ENCODE measurements around the gene RRBP1.
A peak's percentile ranks its signal among the peaks of the same experiment; 100 is the strongest.
"Not testable (repeated sequence)": the region's sequence is repeated elsewhere in the genome, so short reads cannot be mapped to it uniquely, and the experiment has no call there.

The RRBP1 gene

DNA sequence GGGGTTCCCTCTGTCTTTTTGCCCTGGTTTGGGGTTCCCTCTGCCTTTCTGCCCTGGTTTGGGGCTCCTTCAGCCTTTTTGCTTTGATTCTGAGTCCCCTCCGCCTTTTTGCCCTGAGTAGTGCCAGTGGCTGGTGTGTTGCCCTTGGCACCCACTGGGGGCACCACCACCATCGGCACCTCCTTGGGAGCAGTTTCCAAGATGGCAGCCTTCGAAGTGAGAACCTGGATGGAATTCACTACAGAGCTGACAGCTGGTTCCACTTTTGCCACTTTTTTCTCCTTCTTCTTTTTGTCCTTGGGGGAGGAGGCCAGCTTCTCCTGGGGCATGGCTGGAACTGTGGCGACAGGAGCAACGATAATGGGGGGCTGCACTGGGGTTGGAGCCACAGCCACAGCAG lies 22.2 kb downstream of the RRBP1 start:
- no peak for DNase-seq

GRCh38 chr20:17659344-17659743 lies 22.7 kb downstream of the RRBP1 start:
- DNase-seq = not testable (repeated sequence)

DNA sequence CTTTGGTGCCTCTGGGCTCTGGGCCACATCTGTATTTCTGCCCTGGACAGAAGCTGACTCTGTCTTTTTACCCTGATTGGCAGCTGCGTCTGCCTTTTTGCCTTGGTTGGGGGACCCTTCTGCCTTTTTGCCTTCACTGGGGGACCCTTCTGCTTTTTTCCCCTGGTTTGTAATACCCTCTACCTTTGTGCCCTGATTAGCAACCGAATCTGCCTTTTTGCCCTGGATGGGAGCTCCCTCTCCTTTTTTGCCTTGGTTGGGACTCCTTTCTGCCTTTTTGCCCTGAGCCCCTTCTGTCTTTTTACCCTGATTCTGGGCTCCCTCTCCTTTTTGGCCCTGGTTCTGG lies 23.4 kb downstream of the RRBP1 start:
- no peak for DNase-seq

- no peak for DNase-seq
Measured at GRCh38 chr20:17657898-17658647, 24.0 kb downstream of the RRBP1 start.

GRCh38 chr20:17657079-17657825 lies 24.8 kb downstream of the RRBP1 start:
- no peak for DNase-seq

GRCh38 chr20:17655865-17656479 lies 26.1 kb downstream of the RRBP1 start:
- DNase-seq = no peak

DNA sequence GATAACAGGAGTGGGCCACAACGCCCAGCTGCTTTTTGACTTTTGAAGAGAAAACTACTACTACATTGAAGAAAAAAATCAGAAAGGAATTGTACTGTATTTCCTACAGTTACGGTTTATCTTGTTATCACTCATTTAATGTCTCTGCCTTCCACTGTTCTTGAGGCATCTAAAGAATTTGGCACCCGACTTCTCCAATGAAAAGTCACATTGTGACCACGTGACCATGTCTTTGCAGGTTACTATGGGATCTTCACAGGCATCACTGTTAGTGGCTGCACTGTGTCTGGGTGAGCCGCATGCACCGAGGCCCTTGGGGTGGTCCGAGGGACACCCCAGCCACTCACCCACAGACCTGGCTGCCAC lies 26.8 kb downstream of the RRBP1 start:
- no peak for DNase-seq

GRCh38 chr20:17654649-17655285 lies 27.3 kb downstream of the RRBP1 start:
- no peak for DNase-seq

DNA sequence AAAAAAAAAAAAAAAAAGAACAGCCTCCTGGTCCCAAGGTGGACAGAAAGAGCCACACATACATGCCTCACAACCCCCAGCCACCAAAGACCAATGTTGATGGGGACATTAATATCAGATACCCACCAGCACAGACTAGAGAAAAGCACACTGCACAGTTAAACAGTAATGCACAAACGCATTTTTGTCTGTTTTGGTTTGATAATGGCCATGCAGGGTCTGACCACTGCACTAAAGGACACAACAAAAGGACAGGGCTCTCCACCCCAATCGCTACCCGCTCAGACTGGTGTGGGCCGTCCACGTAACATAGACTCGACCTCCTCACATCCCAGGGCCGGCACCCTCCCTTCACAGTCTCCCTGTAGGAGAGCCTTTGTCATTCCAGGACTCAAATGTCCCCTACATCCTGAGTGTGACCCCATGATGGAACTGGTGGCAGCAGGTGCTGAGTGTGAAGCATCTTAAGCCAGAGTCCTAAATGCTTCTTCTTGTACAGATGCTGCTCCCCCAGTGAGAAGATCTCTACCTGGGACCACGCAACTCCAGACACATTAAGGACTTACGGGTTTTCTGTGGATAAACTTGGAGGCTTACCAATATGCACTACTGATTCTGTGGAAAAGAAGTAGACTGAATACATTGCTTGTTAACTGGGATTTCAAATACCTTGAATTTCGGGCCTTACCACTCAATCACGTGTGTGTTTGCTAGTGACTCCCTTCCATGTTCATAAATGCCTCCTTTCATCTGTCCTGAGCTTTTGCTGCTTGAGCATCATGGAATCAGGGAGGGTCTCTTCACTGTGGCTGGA lies 28.0 kb downstream of the RRBP1 start:
- no peak for DNase-seq

DNA sequence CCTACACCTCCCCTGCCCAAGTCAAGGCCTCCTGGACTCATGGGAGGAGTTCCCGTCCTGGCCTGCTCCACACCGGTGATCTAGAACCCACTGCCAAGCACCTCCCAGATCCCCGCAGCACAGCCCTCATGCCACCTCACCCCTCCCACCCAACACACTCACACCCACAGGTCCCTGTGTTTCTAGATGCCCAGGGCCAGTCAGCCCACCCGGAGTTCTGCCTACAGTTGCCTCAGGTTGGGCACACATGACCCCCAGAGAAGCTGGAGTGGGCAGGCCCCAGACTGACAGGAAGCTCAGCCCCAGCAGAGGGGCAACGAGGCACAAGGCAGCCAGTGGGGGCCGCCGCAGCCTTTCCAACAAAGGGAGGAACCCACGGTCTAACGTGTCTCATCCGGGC lies 29.6 kb downstream of the RRBP1 start:
- no peak for DNase-seq

- DNase-seq = no peak
Measured at GRCh38 chr20:17651760-17652388, 30.2 kb downstream of the RRBP1 start.

- no peak for DNase-seq
Measured at GRCh38 chr20:17651129-17651759, 30.8 kb downstream of the RRBP1 start.

DNA sequence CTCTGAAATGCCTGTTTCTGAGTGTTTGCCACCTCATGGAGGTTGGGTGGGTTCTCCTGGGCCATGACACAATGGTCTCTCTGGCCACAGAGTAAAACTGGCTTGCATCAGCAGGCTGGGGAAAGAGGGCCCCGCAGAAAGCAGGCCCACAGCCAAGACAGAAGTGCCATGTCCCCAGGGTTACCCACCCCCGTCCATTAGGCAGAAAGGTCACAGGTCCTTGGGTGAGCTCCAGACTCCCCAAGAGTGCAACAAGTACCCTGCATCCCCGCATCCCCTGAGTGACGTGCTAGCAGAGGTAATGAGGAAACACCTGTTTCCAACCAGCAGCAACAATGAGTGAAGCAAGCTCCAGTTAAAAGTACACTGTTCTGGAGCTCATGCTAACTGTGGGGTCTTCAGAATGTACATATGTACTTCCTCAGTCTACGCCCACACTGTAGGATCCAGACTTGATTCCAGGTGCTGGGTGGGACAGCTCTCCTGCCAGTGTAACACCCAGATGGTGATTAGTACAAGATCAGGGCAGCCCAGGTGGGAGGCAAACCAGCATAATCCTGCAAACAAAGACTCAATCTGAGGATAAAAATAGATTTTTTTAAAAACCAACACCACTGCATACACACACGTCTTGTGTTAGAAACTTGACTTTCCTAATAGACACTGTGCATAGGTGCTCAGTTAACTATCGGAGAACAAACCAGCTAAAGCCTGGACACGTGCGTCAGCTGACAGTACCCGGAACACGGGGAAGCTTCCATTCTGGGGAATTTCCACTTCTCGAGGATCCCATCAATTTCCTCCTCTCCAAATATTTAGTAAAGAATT lies 31.5 kb downstream of the RRBP1 start:
- DNase-seq = peak in 1 of 14 donors; percentile 22

DNA sequence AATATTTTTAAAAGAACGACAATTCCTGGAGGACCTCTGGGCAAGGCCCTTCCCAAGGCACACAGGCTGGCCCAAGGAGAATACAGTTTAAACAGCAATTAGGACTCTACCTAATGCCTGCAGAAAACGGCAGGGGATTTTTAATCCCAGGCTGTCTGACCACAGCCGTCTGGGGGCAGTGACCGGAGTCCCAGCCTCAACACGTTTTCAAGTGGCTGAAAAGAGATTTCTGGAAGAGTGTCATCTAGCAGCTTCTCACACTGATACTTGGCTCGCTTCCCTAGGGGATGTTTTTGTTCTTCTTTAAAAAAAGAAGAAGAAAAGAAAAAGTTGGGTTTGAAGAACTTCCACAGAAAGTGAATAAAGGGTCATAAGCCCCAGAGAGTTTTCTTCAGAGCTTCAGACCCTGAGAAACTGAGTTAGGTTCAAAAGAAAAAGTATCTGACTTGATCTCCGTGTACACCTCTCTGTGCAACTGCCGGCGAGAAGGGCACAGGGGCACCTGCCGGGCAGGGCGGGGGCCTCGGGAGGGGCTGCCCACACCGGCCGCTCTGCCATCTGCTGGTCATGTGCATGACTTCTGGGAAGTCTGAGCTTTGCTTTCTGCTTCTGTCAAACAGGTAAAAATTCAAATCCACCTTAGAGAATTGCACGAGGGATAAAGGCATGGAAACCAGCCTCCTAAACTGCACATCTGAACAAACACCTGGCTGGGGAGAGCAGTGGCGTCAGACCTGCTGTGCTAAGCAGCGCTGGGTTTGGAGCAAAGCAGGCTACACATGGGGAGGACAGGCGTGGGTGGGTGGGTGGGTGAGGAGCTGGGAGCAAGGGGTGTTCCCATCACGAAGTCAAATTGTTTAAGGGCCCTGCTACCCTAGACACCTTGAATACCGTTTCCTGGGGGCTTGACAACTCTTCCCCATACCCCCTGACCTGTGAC lies 33.0 kb downstream of the RRBP1 start:
- no peak for DNase-seq

DNA sequence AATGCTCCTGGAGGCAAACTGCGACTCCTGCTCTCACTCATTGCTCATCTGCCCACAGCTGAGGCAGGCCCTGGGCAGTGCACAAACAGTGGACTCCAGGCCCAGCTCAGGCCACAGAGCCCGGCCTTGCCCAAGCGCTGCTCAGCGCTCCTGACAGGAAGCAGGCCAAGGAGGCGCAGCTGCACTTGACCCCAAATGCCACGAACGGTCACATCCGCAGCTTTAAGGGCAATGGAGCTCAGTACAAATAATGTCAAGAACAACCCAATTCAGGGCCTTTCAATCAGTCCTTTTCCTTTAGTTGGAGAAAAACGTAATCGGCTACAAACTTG lies 33.8 kb downstream of the RRBP1 start:
- DNase-seq = no peak

DNA sequence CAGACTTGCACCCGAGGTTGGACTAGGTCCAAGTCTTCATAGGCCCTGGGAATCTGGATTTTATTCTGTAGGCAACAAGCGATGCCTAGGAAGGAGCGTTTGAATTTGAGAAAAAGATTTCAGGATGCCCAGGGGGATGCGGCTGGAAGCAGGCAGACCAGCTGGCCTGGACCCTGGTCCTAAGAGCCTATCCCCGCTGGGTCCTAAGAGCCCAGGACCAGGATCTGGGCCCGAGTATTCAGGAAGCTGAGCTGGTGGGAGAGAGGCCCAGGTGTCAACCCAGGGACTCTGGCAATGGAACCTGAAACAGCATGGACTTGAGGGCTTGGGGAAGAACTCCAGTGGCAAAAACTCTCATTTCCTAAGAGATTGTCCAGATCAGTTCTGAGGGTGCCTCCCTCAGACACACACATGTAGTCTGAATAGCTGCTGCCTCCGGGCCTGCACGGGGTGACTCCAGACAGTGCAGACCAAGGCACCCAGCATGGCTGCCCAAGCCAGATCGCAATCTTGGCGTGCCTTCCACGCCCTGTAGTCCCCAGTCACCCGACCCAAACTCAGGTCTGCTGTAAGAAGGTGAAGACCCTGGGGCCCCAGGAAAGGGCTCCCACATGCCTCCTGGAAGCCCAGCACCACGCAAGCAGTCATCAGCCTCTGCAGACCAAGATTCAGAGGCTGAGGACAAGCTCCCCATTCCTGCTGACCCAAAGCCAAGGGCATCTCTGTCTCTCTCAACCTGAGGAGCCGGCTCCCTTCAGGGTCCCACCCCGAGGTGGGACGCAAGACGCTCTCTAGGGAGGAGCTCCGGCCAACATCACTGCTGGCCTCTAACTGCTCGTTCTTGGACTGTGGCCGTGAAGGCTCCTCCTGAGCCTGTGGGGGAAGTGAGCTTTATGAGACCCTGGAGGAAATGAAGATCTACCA lies 34.4 kb downstream of the RRBP1 start:
- DNase-seq = no peak

- no peak for DNase-seq
Measured at GRCh38 chr20:17646961-17647301, 35.1 kb downstream of the RRBP1 start.

DNA sequence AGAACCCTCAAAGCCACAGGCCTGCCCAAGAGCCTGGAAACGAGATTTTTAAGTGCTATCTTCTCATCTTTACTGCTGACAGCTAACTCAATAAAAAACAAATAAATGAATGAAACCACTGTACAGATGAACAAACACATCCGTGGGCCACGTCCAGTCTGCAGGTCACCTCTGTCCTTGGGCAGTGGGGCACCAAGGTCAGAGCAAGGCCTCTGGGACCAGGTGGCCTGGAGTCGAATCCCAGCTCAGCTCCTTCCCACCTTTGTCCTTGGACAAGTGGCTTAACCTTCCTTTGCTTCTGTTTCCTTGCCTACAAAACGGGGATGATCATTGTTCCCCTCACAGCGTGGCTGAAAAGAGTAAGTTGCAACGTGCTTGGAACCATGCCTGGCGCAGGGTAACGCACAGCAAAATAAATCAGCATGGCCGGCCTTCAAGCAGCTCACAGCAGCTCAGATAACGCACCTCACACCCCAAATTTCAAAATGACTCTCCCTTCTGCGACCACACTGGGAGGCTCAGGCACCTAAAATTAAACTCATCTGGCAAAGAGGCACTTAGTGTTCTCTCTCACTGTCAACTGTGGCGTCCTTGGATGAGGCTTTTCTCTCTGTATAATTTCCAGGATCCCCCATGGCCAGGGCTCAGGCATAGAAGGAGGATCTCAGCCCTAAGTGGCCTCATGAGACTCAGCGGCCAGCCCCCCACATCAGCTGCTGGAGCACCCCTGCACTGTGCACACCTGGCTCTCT lies 35.7 kb downstream of the RRBP1 start:
- no peak for DNase-seq

All from C1 segment of cervical spinal cord (tissue), 14 donors.